HG03354 (cell line): Measurements from ENCODE around the gene PCDH12.
"Not testable (repeated sequence)": the region's sequence is repeated elsewhere in the genome, so short reads cannot be mapped to it uniquely, and the experiment has no call there.

ENCODE experiments used
- ATAC-seq: cut with Tn5 transposase; IDR thresholded peaks from one replicate; pipeline ENCODE4 v1.9.1; 2021; ENCODE audit warnings: mild to moderate bottlenecking; ENCODE audit not compliant: unreplicated experiment, poor library complexity, severe bottlenecking

The PCDH12 gene

DNA sequence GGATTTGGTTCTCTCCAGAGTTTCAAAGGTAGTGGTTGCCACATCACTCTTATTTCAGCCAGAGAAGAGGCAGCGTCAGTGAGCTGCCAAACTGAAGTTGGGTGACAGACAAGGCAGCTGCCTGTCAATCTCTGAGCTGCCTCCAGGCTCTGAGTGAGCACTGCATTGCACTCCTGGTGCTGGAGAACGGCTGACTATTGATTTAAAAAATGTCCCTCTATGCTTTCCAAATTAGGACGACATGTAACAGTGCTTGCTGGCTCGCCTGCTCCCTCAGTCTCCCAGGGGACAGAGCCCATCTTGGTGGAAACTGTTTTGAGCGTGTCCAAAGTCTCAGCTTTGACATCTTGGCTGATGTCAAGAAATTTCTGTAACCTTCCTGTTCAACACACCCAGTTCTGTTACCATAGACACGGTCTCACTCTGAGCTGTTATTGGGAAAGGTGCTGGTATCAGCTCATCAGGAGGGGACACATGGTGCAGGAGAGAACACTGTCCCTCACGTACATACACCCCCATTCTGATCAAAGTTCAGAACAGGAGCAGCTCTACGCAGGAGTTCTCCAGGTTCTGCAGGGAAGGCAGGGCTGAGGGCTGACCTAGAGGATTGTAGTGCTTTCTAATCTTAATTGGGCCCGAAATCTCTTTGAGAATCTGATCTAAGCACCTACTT is 15.7 kb downstream of the PCDH12 start:
- no peak for ATAC-seq

DNA sequence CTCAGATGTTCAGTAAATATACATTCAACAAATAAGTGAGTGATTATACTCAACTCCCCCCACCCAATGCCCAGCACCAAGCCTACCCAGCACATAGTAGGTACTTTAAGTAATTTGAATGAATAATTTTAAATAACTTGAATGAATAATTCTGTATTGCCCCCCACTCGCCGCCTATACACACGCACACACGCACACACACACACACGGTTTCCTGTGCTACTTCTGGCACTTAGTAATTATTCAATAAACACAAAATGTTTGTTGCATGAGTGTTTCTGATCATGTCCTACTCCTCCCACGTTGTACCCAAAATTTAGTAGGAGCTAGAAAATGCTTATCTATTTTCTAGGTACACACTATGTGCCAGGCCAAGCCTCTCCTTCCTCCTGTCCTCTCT is 16.2 kb downstream of the PCDH12 start:
- ATAC-seq: no peak

DNA sequence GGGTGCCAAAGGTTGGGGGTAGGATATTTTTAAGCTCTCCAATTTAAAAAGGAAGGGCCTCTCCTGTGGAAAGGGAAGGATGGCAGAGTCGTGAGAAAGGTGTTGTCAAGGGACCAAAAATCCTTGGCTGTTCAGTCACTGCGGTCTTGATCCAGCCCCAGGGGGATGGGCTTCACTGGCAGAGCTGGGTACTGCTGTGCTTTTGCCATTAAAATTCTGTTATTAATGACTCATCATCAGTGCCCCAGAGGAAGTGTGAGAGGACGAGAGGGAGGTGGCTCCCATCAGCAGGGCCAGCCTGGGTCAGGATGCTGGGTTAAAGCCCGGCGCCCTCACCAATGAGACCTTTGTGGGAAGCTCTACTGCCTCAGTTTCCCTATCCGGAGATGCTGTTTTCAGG is 16.7 kb downstream of the PCDH12 start:
- no peak for ATAC-seq

DNA sequence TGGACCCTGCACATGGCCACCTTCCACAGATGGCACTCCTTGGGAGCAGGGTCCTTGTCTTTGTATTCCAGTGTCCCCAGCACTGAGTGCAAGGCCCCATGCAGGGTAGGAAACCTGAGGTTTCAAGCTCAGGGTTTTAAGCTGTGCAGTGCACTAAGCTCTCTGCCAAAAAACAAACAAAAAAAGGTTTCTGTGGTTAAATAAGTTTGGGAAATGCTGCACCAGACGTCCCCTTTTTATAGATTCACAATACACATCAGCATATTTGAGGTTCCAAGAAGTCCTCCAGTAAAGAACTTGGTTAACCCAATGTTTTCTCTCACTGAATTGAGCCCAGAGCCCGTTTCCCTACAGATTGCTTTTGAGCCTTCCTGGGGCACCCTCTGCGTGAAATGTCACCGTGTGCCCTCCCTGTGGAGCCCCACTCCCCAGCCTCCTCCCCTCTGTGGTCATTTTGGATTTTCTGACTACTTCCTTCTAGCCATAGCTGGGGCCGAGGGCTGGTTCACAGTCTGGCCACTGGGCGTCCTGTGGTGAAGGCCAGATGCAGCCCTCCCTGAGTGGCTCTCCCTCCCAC is 17.2 kb downstream of the PCDH12 start:
- no peak for ATAC-seq

DNA sequence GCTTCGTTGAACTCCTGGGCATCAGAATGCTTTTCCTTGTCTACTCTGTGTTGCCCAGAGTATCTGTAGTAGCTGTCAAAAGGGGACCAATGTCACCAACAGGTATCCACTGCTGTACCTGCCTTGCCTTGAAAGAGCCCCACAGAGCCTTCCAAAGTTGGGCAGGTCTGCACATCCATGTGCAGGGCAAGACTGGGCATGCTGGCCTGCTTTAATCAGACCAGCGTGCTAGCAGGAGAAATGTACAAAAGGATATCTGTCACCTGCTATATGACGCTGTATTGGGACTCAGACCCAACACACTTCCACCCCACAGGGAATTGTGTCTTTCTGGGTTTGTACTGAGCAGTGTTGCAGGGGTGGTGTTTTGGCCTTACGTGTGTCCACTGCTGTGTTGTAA is 22.5 kb downstream of the PCDH12 start:
- no peak for ATAC-seq

DNA sequence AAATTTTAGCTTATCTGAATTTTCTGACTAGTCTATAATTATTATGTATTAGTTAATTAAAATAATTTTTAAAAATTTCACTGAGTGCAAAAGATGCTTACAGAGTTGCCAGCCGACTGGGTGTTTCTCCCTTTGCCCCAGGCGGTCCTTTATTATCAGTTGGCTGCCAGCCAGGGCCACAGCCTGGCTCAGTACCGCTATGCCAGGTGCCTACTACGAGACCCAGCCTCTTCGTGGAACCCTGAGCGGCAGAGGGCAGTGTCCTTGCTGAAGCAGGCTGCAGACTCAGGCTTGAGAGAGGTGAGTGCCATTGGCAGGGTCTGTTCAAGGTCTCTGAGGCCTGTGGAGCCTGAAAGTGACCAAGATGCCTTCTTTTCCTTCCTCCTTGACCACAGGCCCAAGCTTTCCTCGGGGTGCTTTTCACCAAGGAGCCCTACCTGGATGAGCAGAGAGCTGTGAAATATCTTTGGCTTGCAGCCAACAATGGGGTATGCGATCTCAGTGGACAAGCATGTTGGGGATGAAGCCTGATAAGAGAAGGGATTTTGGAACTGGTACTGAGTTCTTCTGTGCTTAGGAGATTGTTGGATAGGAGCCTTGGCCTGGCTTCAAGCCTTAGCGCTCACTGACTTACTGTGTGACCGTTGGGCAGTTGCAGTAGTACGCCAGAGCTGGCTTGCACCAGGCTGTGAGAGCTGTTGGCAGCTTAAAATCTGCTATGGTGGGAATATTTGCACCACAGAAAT is 23.7 kb downstream of the PCDH12 start:
- no peak for ATAC-seq

DNA sequence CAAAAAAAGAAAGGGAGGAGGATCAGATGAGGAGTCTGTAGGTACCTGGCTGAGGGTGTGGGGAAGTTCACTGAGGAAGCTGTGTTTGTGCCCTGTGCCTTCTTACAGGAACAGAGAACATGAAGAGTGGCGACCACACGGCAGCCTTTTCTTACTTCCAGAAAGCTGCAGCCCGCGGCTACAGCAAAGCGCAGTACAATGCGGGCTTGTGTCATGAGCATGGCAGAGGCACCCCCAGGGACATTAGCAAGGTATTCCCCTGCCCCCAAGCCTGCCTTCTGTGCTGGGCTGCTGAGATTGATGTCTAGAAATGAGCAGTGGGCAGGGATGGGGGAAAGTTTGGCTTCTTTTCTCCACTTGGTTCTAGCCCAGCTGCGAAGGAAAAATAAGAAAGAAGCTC is 24.9 kb downstream of the PCDH12 start:
- ATAC-seq: no peak

DNA sequence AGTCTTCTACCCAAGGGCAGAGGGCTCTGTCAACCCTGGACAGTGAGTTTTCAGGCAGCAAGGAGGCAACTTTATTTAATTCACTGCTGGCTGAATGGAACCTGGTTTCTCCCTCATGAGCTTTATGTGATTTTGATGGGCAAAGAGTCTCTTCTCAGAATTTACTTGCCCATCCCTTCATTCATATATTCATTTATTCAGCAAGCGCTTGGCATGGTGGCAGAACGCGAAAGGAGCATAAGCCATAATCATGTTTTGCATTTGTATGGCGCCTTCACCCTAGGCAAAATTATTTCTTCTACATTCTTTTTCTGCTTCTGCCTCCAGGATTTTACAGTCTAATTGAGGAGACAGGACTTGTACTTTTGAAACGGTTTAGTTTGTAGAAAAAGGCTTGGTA is 26.3 kb downstream of the PCDH12 start:
- ATAC-seq: no peak

DNA sequence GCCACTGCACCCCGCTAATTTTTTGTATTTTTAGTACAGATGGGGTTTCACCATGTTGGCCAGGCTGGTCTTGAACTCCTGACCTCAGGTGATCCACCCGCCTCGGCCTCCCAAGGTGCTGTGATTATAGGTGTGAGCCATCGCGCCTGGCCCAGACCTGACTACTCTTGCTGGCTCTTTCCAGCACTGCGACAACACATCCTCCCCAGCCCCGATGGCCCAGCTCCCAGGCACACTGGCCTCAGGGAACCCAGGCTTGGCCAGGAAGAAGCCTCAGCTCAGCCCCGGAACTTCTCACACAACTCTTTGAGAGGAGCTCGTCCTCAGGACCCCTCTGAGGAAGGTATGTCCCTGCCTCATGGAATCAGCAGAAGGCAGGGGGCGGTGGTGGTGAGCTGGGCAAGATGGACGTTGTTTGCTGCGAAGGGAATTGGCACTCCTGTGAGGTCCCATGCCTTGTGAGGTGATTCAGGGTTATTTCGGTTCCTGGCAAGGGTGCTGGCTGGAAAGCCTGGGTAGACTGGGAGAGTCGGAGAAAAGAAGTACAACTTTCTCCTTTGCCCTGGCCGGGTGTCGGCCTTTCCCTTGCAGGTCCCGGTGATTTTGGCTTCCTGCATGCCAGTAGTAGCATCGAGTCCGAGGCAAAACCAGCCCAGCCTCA is 28.5 kb downstream of the PCDH12 start:
- ATAC-seq: no peak

DNA sequence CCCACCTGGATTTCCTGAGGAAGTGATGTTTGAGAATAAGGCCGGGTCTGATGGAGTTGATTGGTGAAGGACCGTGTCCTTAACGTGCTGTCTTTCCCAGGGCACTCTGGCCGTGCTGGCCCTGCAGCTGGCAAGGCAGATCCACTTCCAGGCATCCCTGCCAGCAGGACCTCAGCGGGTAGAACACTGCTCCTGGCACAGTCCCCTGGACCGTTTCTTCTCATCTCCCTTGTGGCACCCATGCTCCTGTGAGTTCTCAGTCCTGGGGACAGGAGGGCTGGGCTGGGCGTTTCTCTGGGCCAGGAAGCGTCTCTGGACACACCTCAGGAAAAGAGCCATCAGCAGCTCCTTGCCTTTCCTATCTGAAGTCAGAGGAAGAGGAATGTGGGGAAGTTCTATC is 30.0 kb downstream of the PCDH12 start:
- ATAC-seq: no peak

DNA sequence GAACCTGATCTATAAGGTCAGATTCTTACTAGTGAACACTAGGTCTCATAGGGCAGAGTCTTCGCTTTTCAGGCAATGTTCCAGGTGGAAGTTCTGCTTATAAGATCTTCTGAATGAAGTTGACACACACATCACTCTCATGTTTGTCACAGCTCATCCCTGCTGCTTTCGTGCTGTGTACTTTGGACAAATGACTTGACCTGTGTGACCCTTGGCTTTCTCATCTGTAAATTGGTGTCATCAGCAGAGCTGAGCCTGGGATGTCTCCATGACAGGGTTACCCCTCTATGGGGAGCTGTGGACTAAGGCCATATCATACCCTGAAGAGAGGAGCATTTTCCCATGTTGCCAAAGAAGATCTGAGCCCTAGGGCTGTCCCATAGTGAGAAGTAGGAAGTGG is 31.6 kb downstream of the PCDH12 start:
- no peak for ATAC-seq

DNA sequence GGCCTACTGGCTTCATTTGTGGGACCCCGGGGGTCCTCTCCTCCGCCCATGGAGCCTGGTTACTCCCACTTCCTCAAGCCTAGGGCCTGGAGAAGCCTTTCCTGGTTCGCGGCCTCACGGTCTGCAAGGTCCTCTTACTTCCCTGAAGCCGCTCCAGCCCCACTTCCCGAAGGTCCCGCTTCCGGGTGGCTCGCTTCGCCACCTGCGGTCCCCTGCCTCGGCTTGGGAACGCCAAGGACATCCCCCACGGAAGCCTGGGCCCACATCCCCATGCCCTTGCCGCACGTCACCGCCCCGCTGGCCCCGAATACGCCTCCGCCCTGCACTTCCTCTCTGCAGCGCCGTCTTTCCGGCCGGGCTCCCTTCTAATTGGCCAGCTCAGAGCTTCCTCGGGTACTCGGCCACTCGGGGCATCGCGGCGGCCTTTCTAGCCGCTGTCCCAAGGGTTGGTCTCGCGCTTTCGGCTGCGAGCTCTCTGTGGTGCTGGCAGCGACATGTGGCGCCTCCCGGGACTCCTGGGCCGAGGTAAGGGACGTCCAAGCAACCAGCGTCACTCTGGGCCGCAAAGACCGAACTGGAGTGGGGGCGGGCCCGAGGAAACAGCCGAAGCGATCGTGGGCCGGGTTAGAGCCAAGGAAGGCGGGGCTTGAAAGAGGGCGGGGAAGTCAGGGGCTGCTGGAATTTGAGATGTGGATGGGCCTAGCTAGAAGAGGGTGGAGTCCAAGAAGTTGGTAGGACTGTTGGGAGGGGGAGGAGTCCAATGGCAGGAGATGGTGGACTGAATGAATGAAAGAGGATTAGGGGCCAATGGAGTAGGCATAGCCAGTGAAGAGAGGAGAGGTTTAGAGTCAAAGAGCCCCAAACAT is 34.3 kb downstream of the PCDH12 start, which contains the start of gene DELE1:
TSS of gene DELE1 (plus strand) at position 424 of the 866 bp plus-strand sequence. CDS start at position 495, 71 bp downstream.
- peak; percentile 99 for ATAC-seq

DNA sequence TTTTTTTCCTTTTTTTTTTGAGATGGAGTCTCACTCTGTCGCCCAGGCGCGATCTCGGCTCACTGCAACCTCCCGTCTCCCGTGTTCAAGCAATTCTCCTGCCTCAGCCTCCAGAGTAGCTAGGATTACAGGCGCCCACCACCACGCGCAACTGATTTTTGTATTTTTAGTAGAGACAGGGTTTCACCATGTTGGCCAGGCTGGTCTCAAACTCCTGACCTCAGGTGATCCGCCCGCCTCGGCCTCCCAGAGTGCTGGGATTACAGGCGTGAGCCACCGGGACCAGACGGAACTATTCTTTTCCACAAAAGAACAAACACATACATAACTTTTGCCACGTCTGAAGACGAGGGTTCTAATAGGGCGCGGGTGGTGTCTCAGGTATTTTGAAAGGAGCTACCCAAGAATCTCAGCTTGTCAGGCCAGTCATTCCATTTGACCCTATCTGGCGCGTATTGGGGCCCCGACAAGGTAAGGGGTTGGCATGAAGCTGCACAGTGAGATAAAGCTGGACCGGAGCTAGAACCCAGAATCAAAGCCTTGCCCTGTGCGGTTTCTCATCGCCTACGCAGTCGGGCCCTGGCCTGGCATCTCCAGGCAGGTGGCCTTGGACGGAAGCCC is 35.1 kb downstream of the PCDH12 start:
- not testable (repeated sequence) for ATAC-seq

DNA sequence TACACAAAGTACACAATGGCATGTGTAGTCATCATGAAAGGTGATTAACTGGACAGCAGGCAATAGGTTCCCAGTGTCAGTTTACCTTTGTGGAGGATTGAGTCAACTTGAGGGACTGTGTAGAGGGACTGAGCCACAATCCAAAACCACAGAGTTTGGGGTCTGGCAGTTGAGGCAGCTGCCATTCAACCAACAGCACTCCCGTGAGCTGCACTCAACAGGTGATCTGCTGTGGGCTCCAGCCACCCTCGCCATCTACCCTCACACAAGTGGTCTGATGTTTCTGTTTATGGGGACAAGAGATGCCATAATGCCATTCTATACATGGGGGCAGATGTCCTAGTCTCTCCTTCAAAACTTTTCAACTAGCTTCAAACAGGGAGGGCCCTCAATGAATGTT is 37.2 kb downstream of the PCDH12 start:
- ATAC-seq: no peak

DNA sequence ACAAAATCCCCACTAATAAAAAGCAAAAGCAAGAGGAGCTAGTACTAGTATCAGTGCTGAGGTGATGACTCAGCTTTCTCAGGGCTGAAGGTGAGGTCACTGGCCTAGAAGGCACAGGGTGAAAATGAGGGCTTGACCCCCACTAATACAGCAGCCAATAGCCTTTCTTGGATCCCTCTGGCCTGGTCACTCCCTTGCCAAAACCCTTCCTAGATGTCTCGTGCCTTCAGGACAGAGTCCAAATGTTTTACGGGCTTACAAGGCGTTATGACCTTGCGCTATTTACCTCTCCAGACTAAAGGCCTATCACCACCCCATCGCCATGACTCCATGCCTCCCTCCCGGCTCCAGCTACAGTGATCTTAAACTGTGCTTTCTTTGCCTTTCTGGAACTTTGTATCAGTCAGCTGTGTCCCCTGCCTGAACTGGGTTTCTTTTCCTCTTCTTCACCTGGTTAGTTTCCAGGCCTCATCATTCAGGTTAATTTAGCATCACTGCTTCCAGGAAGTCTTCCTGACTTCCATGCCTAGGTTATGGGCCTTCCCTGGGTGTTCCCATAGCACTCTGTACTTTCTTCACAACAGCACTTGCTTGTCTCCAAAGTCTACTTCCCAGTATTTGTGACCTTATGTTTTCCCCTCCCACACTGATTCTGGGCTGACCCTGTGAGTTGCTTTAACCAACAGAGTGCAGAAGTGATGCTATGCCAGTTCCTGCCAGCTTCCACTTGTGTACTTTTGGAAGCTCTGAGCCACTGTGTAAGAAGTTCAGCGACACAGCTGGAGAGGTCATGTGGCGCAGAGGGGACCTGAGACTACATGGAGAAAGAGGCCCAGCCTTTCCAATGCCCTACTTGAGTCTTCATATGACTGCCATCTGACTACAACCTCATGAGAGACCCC is 38.5 kb downstream of the PCDH12 start:
- no peak for ATAC-seq

DNA sequence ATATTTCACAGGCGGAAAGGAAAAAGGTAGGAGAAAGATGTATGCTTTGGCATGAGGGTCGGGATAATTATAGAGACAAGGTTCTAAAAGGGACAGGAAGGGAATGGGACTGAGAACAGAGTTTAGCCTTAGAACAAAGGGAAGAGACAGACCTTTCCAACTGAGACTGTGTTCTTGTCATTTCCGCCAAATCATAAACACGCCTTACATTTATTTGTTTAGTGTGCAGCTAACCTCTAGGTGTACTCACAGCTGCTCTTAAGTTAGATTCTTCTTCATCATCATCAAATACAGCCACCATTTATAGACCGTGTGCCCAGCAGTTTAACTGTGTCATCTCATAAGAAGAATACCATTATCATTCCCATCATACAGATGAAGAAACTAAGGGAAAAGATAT is 40.2 kb downstream of the PCDH12 start:
- no peak for ATAC-seq

DNA sequence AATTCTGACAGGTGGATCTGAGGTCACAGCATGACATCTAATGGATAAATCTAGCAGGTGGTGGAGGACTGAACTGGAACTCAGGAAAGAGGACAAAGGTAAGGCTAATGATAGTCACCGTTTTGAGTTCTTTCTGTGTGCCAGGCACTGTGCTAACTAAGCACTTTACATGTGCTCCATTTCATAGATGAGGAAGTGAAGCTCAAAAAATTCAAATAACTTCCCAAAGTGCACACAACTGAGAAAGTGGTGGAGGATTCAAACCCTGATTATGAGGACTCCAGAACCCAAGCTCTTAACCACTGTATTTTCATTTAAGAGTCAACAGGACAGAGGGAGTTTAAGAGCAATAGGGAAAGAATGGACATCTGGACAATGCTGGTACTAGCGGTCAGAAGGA is 41.5 kb downstream of the PCDH12 start:
- no peak for ATAC-seq

DNA sequence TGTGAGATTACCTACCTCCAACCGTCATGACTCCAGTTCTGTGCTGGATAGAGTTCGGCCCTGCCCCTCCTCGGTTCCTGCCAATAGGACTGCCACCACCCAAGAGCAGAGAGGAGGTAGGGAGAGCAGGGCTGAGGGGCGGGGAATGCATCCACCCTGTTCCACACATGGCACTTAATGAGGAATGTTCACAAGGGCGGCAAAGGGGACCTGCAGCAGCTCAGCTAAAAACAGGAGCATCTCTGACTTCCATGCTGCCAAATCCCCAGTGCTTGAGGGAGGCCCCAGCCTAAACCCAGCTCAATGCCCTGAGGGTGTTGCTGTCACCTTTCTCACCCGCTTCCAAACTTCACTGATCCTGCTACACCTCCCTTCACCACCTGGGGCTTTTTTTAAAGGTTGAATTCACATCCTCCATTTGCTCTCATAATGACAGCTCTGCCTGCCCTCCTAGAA is 42.1 kb downstream of the PCDH12 start:
- ATAC-seq: peak; percentile 35
